ENCODE data around the gene DCLK1.

The DCLK1 gene

GRCh38 chr13:35770756-35771297, 360.4 kb downstream of the DCLK1 start:
- DNase-seq = no peak

GRCh38 chr13:35769812-35770211, 361.4 kb downstream of the DCLK1 start:
- no peak for DNase-seq

- DNase-seq = no peak
These were observed 362.6 kb downstream of the DCLK1 start for GRCh38 chr13:35768551-35768950.

- DNase-seq = no peak
These were observed 363.1 kb downstream of the DCLK1 start for GRCh38 chr13:35768073-35768472.

- DNase-seq = no peak
These were observed 363.8 kb downstream of the DCLK1 start for GRCh38 chr13:35767256-35767976.

GRCh38 chr13:35766663-35767062, 364.5 kb downstream of the DCLK1 start:
- DNase-seq = no peak

- DNase-seq = no peak
These were observed 365.2 kb downstream of the DCLK1 start for GRCh38 chr13:35765941-35766340.

- no peak for DNase-seq
These were observed 365.8 kb downstream of the DCLK1 start for GRCh38 chr13:35765366-35765765.

GRCh38 chr13:35764326-35765015, 366.7 kb downstream of the DCLK1 start:
- no peak for DNase-seq

- DNase-seq = no peak
These were observed 367.4 kb downstream of the DCLK1 start for GRCh38 chr13:35763782-35764123.

GRCh38 chr13:35763060-35763781, 368.0 kb downstream of the DCLK1 start:
- DNase-seq = no peak

GRCh38 chr13:35761440-35762252, 369.5 kb downstream of the DCLK1 start:
- DNase-seq = no peak

GRCh38 chr13:35760735-35761281, 370.4 kb downstream of the DCLK1 start:
- no peak for DNase-seq

GRCh38 chr13:35747594-35747993, 383.6 kb downstream of the DCLK1 start:
- no peak for DNase-seq

- DNase-seq = no peak
These were observed 386.5 kb downstream of the DCLK1 start for GRCh38 chr13:35744566-35745178.

GRCh38 chr13:35744144-35744543, 387.0 kb downstream of the DCLK1 start:
- DNase-seq = no peak

GRCh38 chr13:35743165-35743564, 388.0 kb downstream of the DCLK1 start:
- no peak for DNase-seq

- no peak for DNase-seq
These were observed 389.5 kb downstream of the DCLK1 start for GRCh38 chr13:35741657-35742056.

- no peak for DNase-seq
These were observed 394.3 kb downstream of the DCLK1 start for GRCh38 chr13:35736876-35737275.

- no peak for DNase-seq
These were observed 397.4 kb downstream of the DCLK1 start for GRCh38 chr13:35733827-35734226.

- no peak for DNase-seq
These were observed 398.6 kb downstream of the DCLK1 start for GRCh38 chr13:35732565-35732964.

GRCh38 chr13:35731471-35731870, 399.7 kb downstream of the DCLK1 start:
- DNase-seq = no peak

Data from stimulated activated CD4-positive, alpha-beta T cell treated with anti-CD3 and anti-CD28 coated beads, Interleukin-4, amount 100 ng/mL, for 24 hours (primary cell).